Left ventricle myocardium inferior (tissue), 1 donor: Measurements from ENCODE around the gene DCC. TPM values are rescaled to one million over a fixed set of nuclear protein-coding genes. Genes with fewer than 3 reads are reported as not detected.

ENCODE experiments used
- DNase-seq: peaks from one replicate; pipeline ENCODE4 v3.0.0-alpha.2; 2020
- H3K27ac ChIP-seq: fragments of 200-600 bp; replicated peaks from 2 replicates; pipeline ENCODE4 v1.8.0; 2021
- H3K27me3 ChIP-seq: fragments of 200-600 bp; 2 replicates; pipeline ENCODE4 v1.8.0; 2021; ENCODE audit warnings: low read depth
- H3K36me3 ChIP-seq: fragments of 200-600 bp; 2 replicates; pipeline ENCODE4 v1.8.0; 2021
- H3K4me1 ChIP-seq: fragments of 200-600 bp; 2 replicates; pipeline ENCODE4 v1.8.0; 2021
- H3K4me3 ChIP-seq: fragments of 200-600 bp; 2 replicates; pipeline ENCODE4 v1.8.0; 2021; ENCODE audit warnings: mild to moderate bottlenecking, moderate library complexity
- H3K9me3 ChIP-seq: fragments of 200-600 bp; replicated peaks from 2 replicates; pipeline ENCODE4 v1.8.0; 2021
- CTCF ChIP-seq: fragments of 200-600 bp; IDR thresholded peaks from 2 replicates; pipeline ENCODE4 v1.8.0; 2021; ENCODE audit warnings: antibody characterized with exemption, mild to moderate bottlenecking, borderline replicate concordance
- intact Hi-C: fragments of 100-400 bp; cut with micrococcal nuclease; formaldehyde crosslinking; loops from one replicate; pipeline ENCODE4 v1.11.0; 2022
- total RNA-seq: library from RNA; stranded (reverse); fragmentation: NEBNext Ultra II Directional; extraction: Animal tissue kit (Norgen Biotek cat#: 25700); gene quantifications from one replicate; pipeline ENCODE4 v1.2.1, GENCODE V29; 2021
- donor health status: DM: no; HTN: yes; CAD: no; lungs with severe emphysema.

The DCC gene
- total RNA-seq, 1 donor from 2014 or later: not detected

- TF ChIP-seq CTCF: no peak
- intact Hi-C loops: no loop called here
- Histone ChIP-seq H3K27ac (no peak overlapping the region), H3K36me3 (no peaks in the 10 kb centered on the region), H3K9me3 (no peaks in the 10 kb centered on the region), H3K4me3 (no peak overlapping the region), H3K4me1 (no peaks in the 10 kb centered on the region), H3K27me3 (no peaks in the 10 kb centered on the region)
- DNase-seq: no peak
Measured at GRCh38 chr18:52829876-52830405, 489.9 kb downstream of the DCC start.

GRCh38 chr18:52844323-52844722 lies 504.3 kb downstream of the DCC start:
- intact Hi-C loops: no loop called here
- no peak for TF ChIP-seq CTCF
- no peaks in the 10 kb centered on the region for H3K9me3 ChIP-seq

GRCh38 chr18:52845036-52845435 lies 505.0 kb downstream of the DCC start:
- DNase-seq: no peak
- intact Hi-C loops: no loop called here
- TF ChIP-seq CTCF: no peak

More at GRCh38 chr18:52844323-52844722, 504.3 kb downstream of the DCC start:
- DNase-seq: no peak
- H3K27me3 ChIP-seq: no peaks in the 10 kb centered on the region
- H3K4me1 ChIP-seq: no peaks in the 10 kb centered on the region
- H3K36me3 ChIP-seq: no peaks in the 10 kb centered on the region
- H3K27ac ChIP-seq: no peak overlapping the region
- no peak overlapping the region for H3K4me3 ChIP-seq

GRCh38 chr18:52850031-52850560 lies 510.1 kb downstream of the DCC start:
- H3K27ac ChIP-seq: no peak overlapping the region
- no peak for DNase-seq
- intact Hi-C loops: no loop called here
- no peaks in the 10 kb centered on the region for H3K9me3 ChIP-seq
- H3K4me1 ChIP-seq: no peaks in the 10 kb centered on the region
- no peaks in the 10 kb centered on the region for H3K36me3 ChIP-seq
- H3K27me3 ChIP-seq: no peaks in the 10 kb centered on the region
- TF ChIP-seq CTCF: no peak
- no peak overlapping the region for H3K4me3 ChIP-seq

More at GRCh38 chr18:52845036-52845435, 505.0 kb downstream of the DCC start:
- Histone ChIP-seq H3K36me3 (no peaks in the 10 kb centered on the region), H3K9me3 (no peaks in the 10 kb centered on the region), H3K4me3 (no peak overlapping the region), H3K27me3 (no peaks in the 10 kb centered on the region), H3K27ac (no peak overlapping the region), H3K4me1 (no peaks in the 10 kb centered on the region)

GRCh38 chr18:52861558-52861957 lies 521.6 kb downstream of the DCC start:
- intact Hi-C loops: no loop called here
- Histone ChIP-seq H3K27ac (no peak overlapping the region), H3K27me3 (no peaks in the 10 kb centered on the region), H3K4me1 (no peaks in the 10 kb centered on the region), H3K4me3 (no peak overlapping the region), H3K9me3 (peaks cover 6% of the 10 kb centered on the region), H3K36me3 (no peaks in the 10 kb centered on the region)
- TF ChIP-seq CTCF: no peak
- DNase-seq: no peak
